ENCODE measurements around the gene ARL15.
"Not testable (repeated sequence)": the region's sequence is repeated elsewhere in the genome, so short reads cannot be mapped to it uniquely, and the experiment has no call there.

DNA sequence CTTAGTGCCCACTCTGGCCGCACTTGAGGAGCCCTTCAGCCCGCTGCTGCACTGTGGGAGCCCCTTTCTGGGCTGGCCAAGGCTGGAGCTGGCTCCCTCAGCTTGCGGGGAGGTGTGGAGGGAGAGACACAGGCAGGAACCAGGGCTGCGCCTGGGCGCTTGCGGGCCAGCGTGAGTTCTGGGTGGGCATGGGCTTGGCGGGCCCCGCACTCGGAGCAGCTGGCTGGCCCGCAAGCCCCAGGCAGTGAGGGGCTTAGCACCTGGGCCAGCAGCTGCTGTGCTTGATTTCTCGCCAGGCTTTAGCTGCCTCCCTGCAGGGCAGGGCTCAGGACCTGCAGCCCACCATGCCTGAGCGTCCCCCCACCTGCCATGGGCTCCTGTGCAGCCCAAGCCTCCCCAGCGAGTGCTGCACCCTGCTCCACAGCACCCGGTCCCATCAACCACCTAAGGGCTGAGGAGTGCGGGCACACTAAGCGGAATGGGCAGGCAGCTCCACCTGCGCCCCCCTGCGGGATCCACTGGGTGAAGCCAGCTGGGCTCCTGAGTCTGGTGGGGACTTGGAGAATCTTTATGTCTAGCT is 473.4 kb downstream of the ARL15 start:
- TF ChIP-seq, protein P1, sequence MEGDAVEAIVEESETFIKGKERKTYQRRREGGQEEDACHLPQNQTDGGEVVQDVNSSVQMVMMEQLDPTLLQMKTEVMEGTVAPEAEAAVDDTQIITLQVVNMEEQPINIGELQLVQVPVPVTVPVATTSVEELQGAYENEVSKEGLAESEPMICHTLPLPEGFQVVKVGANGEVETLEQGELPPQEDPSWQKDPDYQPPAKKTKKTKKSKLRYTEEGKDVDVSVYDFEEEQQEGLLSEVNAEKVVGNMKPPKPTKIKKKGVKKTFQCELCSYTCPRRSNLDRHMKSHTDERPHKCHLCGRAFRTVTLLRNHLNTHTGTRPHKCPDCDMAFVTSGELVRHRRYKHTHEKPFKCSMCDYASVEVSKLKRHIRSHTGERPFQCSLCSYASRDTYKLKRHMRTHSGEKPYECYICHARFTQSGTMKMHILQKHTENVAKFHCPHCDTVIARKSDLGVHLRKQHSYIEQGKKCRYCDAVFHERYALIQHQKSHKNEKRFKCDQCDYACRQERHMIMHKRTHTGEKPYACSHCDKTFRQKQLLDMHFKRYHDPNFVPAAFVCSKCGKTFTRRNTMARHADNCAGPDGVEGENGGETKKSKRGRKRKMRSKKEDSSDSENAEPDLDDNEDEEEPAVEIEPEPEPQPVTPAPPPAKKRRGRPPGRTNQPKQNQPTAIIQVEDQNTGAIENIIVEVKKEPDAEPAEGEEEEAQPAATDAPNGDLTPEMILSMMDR (IDR thresholded peaks at IDR 0.05): not testable (repeated sequence)
- TF ChIP-seq POLR2A (IDR thresholded peaks at IDR 0.05): not testable (repeated sequence)
